H9 (cell line): Measurements from ENCODE around the gene SETD6. TPM values are rescaled to one million over a fixed set of nuclear protein-coding genes. Genes with fewer than 3 reads are reported as not detected.

Experiments
- DNase-seq: peaks from one replicate; pipeline ENCODE4 v3.0.0-alpha.2; 2017
- H2AFZ ChIP-seq: one replicate; pipeline ENCODE4 v1.6.1; 2013; ENCODE audit warnings: mild to moderate bottlenecking, low read length, control low read depth, moderate library complexity
- H2AK5ac ChIP-seq: 2 replicates; pipeline ENCODE4 v1.6.1; 2013; ENCODE audit warnings: low read length, control low read depth, mixed read lengths; ENCODE audit not compliant: insufficient read length
- H2BK120ac ChIP-seq: one replicate; pipeline ENCODE4 v1.6.1; 2013; ENCODE audit warnings: low read depth, mild to moderate bottlenecking, low read length, control low read depth, inconsistent platforms; ENCODE audit not compliant: poor library complexity, severe bottlenecking
- H2BK12ac ChIP-seq: 2 replicates; pipeline ENCODE4 v1.6.1; 2013; ENCODE audit warnings: low read length, control low read depth, mixed read lengths, low read depth; ENCODE audit not compliant: insufficient read length
- H2BK15ac ChIP-seq: 2 replicates; pipeline ENCODE4 v1.6.1; 2013; ENCODE audit warnings: low read depth, low read length, control low read depth
- H2BK20ac ChIP-seq: one replicate; pipeline ENCODE4 v1.6.1; 2013; ENCODE audit warnings: low read depth, mild to moderate bottlenecking, low read length, control low read depth, inconsistent platforms; ENCODE audit not compliant: poor library complexity, severe bottlenecking
- H2BK5ac ChIP-seq: 2 replicates; pipeline ENCODE4 v1.6.1; 2013; ENCODE audit warnings: low read length, control low read depth, mixed read lengths; ENCODE audit not compliant: insufficient read length
- H3K14ac ChIP-seq: 2 replicates; pipeline ENCODE4 v1.6.1; 2013; ENCODE audit warnings: low read length, control low read depth; ENCODE audit not compliant: insufficient read depth
- H3K18ac ChIP-seq: 2 replicates; pipeline ENCODE4 v1.6.1; 2013; ENCODE audit warnings: low read depth, mild to moderate bottlenecking, mixed read lengths, low read length, control low read depth; ENCODE audit not compliant: insufficient read length
- H3K23ac ChIP-seq: 2 replicates; pipeline ENCODE4 v1.6.1; 2013; ENCODE audit warnings: low read length, control low read depth, mixed read lengths, low read depth; ENCODE audit not compliant: insufficient read length
- H3K23me2 ChIP-seq: 2 replicates; pipeline ENCODE4 v1.6.1; 2013; ENCODE audit warnings: low read depth, mild to moderate bottlenecking, mixed read lengths, low read length, control low read depth; ENCODE audit not compliant: insufficient read length, poor library complexity, severe bottlenecking
- H3K27ac ChIP-seq: 2 replicates; pipeline ENCODE4 v1.5.1; 2013; ENCODE audit warnings: low read length, control low read depth, mixed read lengths, low read depth; ENCODE audit not compliant: insufficient read length
- H3K27me3 ChIP-seq: 2 replicates; pipeline ENCODE4 v1.6.1; 2013; ENCODE audit warnings: low read length, control low read depth, inconsistent platforms; ENCODE audit not compliant: insufficient read depth
- H3K4ac ChIP-seq: 2 replicates; pipeline ENCODE4 v1.6.1; 2013; ENCODE audit warnings: low read depth, mild to moderate bottlenecking, control low read depth, inconsistent platforms, low read length, moderate library complexity
- H3K4me1 ChIP-seq: 2 replicates; pipeline ENCODE4 v1.6.1; 2013; ENCODE audit warnings: low read length, control low read depth, inconsistent platforms; ENCODE audit not compliant: insufficient read depth
- H3K4me2 ChIP-seq: 2 replicates; pipeline ENCODE4 v1.6.1; 2013; ENCODE audit warnings: low read length, control low read depth, mixed read lengths; ENCODE audit not compliant: insufficient read length, insufficient read depth
- H3K56ac ChIP-seq: 2 replicates; pipeline ENCODE4 v1.6.1; 2013; ENCODE audit warnings: low read depth, mild to moderate bottlenecking, mixed read lengths, low read length, control low read depth; ENCODE audit not compliant: insufficient read length
- H3K79me1 ChIP-seq: 2 replicates; pipeline ENCODE4 v1.6.1; 2013; ENCODE audit warnings: low read depth, mild to moderate bottlenecking, moderate library complexity, low read length, control low read depth, inconsistent platforms; ENCODE audit not compliant: insufficient read depth, poor library complexity, severe bottlenecking
- H3K79me2 ChIP-seq: 2 replicates; pipeline ENCODE4 v1.6.1; 2013; ENCODE audit warnings: low read length, control low read depth, inconsistent platforms; ENCODE audit not compliant: insufficient read depth
- H3K9ac ChIP-seq: 2 replicates; pipeline ENCODE4 v1.6.1; 2013; ENCODE audit warnings: low read length, control low read depth, mixed read lengths; ENCODE audit not compliant: insufficient read length; ENCODE audit errors: extremely low read depth
- H3K9me3 ChIP-seq: one replicate; pipeline ENCODE4 v1.6.1; 2013; ENCODE audit warnings: low read depth, low read length, inconsistent platforms; ENCODE audit not compliant: control insufficient read depth
- H3T11ph ChIP-seq: one replicate; pipeline ENCODE4 v1.6.1; 2013; ENCODE audit warnings: mild to moderate bottlenecking, low read length, control low read depth, inconsistent platforms
- H4K20me1 ChIP-seq: one replicate; pipeline ENCODE4 v1.6.1; 2013; ENCODE audit not compliant: control insufficient read depth, insufficient read length, insufficient read depth
- H4K5ac ChIP-seq: 2 replicates; pipeline ENCODE4 v1.6.1; 2013; ENCODE audit warnings: low read depth, mild to moderate bottlenecking, mixed read lengths, low read length, control low read depth; ENCODE audit not compliant: insufficient read length
- H4K8ac ChIP-seq: replicated peaks from 2 replicates; pipeline ENCODE4 v1.6.1; 2013; ENCODE audit warnings: low read length, control low read depth, mixed read lengths, low read depth; ENCODE audit not compliant: insufficient read length
- H4K91ac ChIP-seq: 2 replicates; pipeline ENCODE4 v1.6.1; 2013; ENCODE audit warnings: low read depth, mild to moderate bottlenecking, moderate library complexity, mixed read lengths, low read length, control low read depth; ENCODE audit not compliant: insufficient read length
- H3K27ac Mint-ChIP-seq, 3 experiments: 2 replicates in 2 of 3; 3 replicates in 1 of 3; pipeline ENCODE4 v1.8.0; 2020 to 2021; ENCODE audit warnings: mixed read lengths in 3 of 3, mild to moderate bottlenecking in 1 of 3, moderate library complexity in 1 of 3
- H3K27me3 Mint-ChIP-seq: 2 replicates; pipeline ENCODE4 v1.8.0; 2021; ENCODE audit warnings: low read depth, mild to moderate bottlenecking, moderate library complexity, mixed read lengths
- H3K36me3 Mint-ChIP-seq, 3 experiments: 2 replicates in 2 of 3; 3 replicates in 1 of 3; pipeline ENCODE4 v1.8.0; 2020 to 2021; ENCODE audit warnings: low read depth in 3 of 3, mixed read lengths in 3 of 3; ENCODE audit not compliant: insufficient read depth in 1 of 3
- H3K4me1 Mint-ChIP-seq, 2 experiments: 2 replicates each; pipeline ENCODE4 v1.8.0; 2020; ENCODE audit warnings: mixed read lengths in 2 of 2
- H3K4me3 Mint-ChIP-seq, 2 experiments: 2 replicates in 1 of 2; 3 replicates in 1 of 2; pipeline ENCODE4 v1.8.0; 2020 to 2021; ENCODE audit warnings: mild to moderate bottlenecking in 2 of 2, mixed read lengths in 2 of 2, moderate library complexity in 1 of 2
- H3K9me3 Mint-ChIP-seq, 2 experiments: 2 replicates in 1 of 2; 3 replicates in 1 of 2; pipeline ENCODE4 v1.8.0; 2020; ENCODE audit warnings: mild to moderate bottlenecking in 2 of 2, mixed read lengths in 2 of 2, moderate library complexity in 1 of 2
- CTCF ChIP-seq: fragments of 200-600 bp; sonication (generic); conservative IDR thresholded peaks from 3 replicates; pipeline ENCODE4 v1.8.0; 2021; ENCODE audit warnings: antibody characterized with exemption, mild to moderate bottlenecking
- WGBS: extraction: QIAGEN DNeasy Blood & Tissue Kit; methylation state at CpG from one replicate; pipeline ENCODE4 v1.1.7; 2013; ENCODE audit warnings: missing lambda C conversion rate, low lambda C conversion rate, mixed read lengths; ENCODE audit not compliant: insufficient read length; ENCODE audit errors: extremely low coverage; 5-methylcytosine and 5-hydroxymethylcytosine counted together
- total RNA-seq: library from RNA; stranded (reverse); gene quantifications from 2 replicates; pipeline ENCODE4 v1.2.1, GENCODE V29; 2021

The SETD6 gene
- total RNA-seq, 1 experiment from 2014 or later = 55.6 TPM

- Histone ChIP-seq H3K56ac (no peak overlapping the region), H4K91ac (no peak overlapping the region), H2BK15ac (no peak overlapping the region), H2BK5ac (no peak overlapping the region), H2AFZ (no peak overlapping the region), H3K27me3 (no peaks in the 10 kb centered on the region; the same call in 1 of the 2 replicates), H4K20me1 (no peaks in the 10 kb centered on the region), H4K5ac (no peak overlapping the region), H3K27ac (no peak overlapping the region), H3K23me2 (no peaks in the 10 kb centered on the region), H4K8ac (no peak overlapping the region), H3K4me2 (no peak overlapping the region), H3K79me1 (no peaks in the 10 kb centered on the region), H3K79me2 (no peaks in the 10 kb centered on the region), H2BK120ac (no peak overlapping the region), H3K18ac (no peak overlapping the region), H3K23ac (no peak overlapping the region), H2BK12ac (no peak overlapping the region), H3K14ac (no peak overlapping the region), H2BK20ac (no peak overlapping the region), H2AK5ac (no peak overlapping the region), H3T11ph (no peak overlapping the region), H3K9me3 (no peaks in the 10 kb centered on the region), H3K9ac (no peak overlapping the region), H3K4me1 (no peaks in the 10 kb centered on the region), H3K4ac (no peak overlapping the region)
- no peak overlapping the region for H3K4me3 Mint-ChIP-seq
- no peak overlapping the region for H3K27ac Mint-ChIP-seq
- H3K27me3 Mint-ChIP-seq = no peaks in the 10 kb centered on the region
- DNase-seq = no peak
- no peak for TF ChIP-seq CTCF
- H3K4me1 Mint-ChIP-seq = no peaks in the 10 kb centered on the region
- no CpG with 5 or more reads among the region's 3 CpGs for WGBS
- no peaks in the 10 kb centered on the region for H3K9me3 Mint-ChIP-seq
- peaks cover 52 to 95% (median 92%) of the 10 kb centered on the region in 3 experiments; a peak in 6 of 7 replicates for H3K36me3 Mint-ChIP-seq
Measured at GRCh38 chr16:58532414-58532813, 17.1 kb downstream of the SETD6 start.
